Measurements from ENCODE around the gene PCP4L1.
"Not testable (repeated sequence)": the region's sequence is repeated elsewhere in the genome, so short reads cannot be mapped to it uniquely, and the experiment has no call there.

The PCP4L1 gene

DNA sequence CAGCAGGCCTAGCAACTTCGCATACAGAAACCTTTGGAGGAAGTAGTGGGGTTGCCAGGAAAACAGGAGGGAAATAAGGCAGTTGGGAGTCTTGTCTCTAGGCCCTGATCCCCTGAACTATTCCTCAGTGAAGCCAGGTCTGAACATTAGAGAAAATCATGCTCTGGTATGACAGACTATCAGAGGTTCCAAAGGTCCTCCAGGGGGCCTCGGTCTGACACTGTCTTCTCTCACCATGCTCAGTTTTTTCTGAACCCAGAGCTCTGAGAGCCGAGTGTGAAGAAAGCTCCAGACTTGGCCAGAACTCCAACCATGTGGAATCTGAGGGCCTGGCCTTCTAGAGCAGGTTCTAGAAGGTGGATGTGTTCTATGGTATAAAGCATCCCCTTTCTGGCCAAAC, 28.6 kb upstream of the PCP4L1 start:
- H3K36me3 ChIP-seq (ENCODE audit: control insufficient read depth in 2 of 2, insufficient read depth in 2 of 2, low read length in 2 of 2), result peaks cover 16 to 24% of the 10 kb centered on the region in 2 donors
- no peaks in the 10 kb centered on the region for H3K27me3 ChIP-seq (ENCODE audit: control insufficient read depth in 1 of 2, insufficient read depth in 2 of 2, low read length in 2 of 2)
- H3K9me3 ChIP-seq (ENCODE audit: control insufficient read depth in 2 of 2, low read length in 2 of 2), result no peaks in the 10 kb centered on the region
- H3K4me3 ChIP-seq (ENCODE audit: low read length in 2 of 2), result no peak overlapping the region
- H3K4me1 ChIP-seq (ENCODE audit: control insufficient read depth, insufficient read depth, low read length), result peaks cover 24% of the 10 kb centered on the region
- H3K27ac ChIP-seq (ENCODE audit: low read length), result no peak overlapping the region
- no peak overlapping the region for H3K9ac ChIP-seq (ENCODE audit: low read length in 2 of 2)

GRCh38 chr1:161230762-161231161, 27.8 kb upstream of the PCP4L1 start:
- Histone ChIP-seq H3K27me3 (ENCODE audit: control insufficient read depth in 1 of 2, insufficient read depth in 2 of 2, low read length in 2 of 2) (no peaks in the 10 kb centered on the region), H3K36me3 (ENCODE audit: control insufficient read depth in 2 of 2, insufficient read depth in 2 of 2, low read length in 2 of 2) (peaks cover 16 to 24% of the 10 kb centered on the region in 2 donors), H3K4me1 (ENCODE audit: control insufficient read depth, insufficient read depth, low read length) (peaks cover 19% of the 10 kb centered on the region), H3K9ac (ENCODE audit: low read length in 2 of 2) (no peak overlapping the region), H3K9me3 (ENCODE audit: control insufficient read depth in 2 of 2, low read length in 2 of 2) (no peaks in the 10 kb centered on the region), H3K4me3 (ENCODE audit: low read length in 2 of 2) (no peak overlapping the region), H3K27ac (ENCODE audit: low read length) (no peak overlapping the region)

DNA sequence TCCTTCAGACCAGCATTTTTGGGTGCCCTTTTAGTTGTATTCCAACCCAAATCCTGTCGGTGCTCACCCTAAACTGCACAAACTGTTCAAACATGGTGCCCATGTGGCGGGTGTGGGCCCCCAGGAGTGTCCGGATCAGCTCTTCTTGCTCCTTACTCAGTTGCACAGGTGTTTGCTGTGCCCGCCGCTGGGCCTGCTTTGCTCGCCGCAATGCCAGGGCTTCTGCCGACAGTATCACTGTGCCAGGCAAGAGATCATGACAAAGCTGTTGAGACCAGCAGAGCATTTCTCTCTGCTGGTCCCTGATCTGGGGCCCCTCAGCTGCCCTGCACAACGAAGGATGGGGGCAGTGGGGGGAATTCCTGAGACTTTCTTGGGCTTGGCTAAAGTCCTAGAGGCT, 25.4 kb upstream of the PCP4L1 start:
- Histone ChIP-seq H3K4me1 (ENCODE audit: control insufficient read depth, insufficient read depth, low read length) (no peaks in the 10 kb centered on the region), H3K9ac (ENCODE audit: low read length in 2 of 2) (no peak overlapping the region), H3K27ac (ENCODE audit: low read length) (no peak overlapping the region), H3K27me3 (ENCODE audit: control insufficient read depth in 1 of 2, insufficient read depth in 2 of 2, low read length in 2 of 2) (no peaks in the 10 kb centered on the region), H3K4me3 (ENCODE audit: low read length in 2 of 2) (no peak overlapping the region), H3K9me3 (ENCODE audit: control insufficient read depth in 2 of 2, low read length in 2 of 2) (no peaks in the 10 kb centered on the region), H3K36me3 (ENCODE audit: control insufficient read depth in 2 of 2, insufficient read depth in 2 of 2, low read length in 2 of 2) (peaks cover 16 to 23% of the 10 kb centered on the region in 2 donors)

DNA sequence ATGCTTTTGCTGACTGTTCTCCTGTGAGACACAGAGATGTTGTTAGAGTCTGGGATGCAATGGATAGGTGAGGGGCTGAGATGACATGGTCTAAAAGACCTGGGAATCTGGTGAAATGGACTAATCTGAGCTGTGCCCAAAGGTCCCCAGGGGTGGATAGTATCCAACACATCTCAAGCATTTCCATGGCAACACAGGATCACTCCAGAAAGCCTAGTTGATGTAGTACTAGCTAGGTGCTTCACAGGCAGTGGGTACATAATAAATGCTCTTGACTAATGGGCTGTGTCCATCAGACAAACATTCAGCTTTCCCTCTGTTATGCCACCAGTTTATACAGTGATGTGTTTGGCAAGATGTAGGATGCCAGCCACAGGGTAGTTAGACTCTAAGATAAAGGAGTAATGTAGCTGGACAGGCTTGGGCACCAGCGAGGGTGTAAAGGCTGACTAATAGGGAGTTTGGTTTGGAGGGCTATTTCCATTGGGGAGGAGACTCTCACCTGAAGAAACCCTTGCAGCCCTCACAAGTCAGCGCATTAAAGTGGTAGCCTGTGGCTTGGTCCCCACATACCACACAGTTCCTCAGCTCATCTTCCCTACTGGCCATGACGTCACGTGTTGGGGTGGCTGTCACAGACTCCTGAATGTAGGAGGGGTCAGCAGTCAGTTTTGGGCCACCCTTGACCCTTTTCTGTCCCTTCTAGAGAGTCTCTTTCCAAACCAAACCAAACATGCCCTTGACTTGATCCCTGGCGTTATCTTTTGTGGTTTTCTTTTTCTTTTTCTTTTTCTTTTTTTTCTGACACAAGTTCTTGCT, 22.4 kb upstream of the PCP4L1 start:
- peaks cover 0 to 3% of the 10 kb centered on the region in 2 donors for H3K27me3 ChIP-seq (ENCODE audit: control insufficient read depth in 1 of 2, insufficient read depth in 2 of 2, low read length in 2 of 2)
- H3K4me3 ChIP-seq (ENCODE audit: low read length in 2 of 2), result no peak overlapping the region
- no peaks in the 10 kb centered on the region for H3K9me3 ChIP-seq (ENCODE audit: control insufficient read depth in 2 of 2, low read length in 2 of 2)
- no peaks in the 10 kb centered on the region for H3K4me1 ChIP-seq (ENCODE audit: control insufficient read depth, insufficient read depth, low read length)
- no peak overlapping the region for H3K27ac ChIP-seq (ENCODE audit: low read length)
- H3K36me3 ChIP-seq (ENCODE audit: control insufficient read depth in 2 of 2, insufficient read depth in 2 of 2, low read length in 2 of 2), result no peaks in the 10 kb centered on the region
- no peak overlapping the region for H3K9ac ChIP-seq (ENCODE audit: low read length in 2 of 2)

- no peaks in the 10 kb centered on the region for H3K9me3 ChIP-seq (ENCODE audit: control insufficient read depth in 2 of 2, low read length in 2 of 2)
- H3K27ac ChIP-seq (ENCODE audit: low read length), result no peak within 1 kb of the TSS
- H3K4me3 ChIP-seq (ENCODE audit: low read length in 2 of 2), result no peak within 1 kb of the TSS
- H3K36me3 ChIP-seq (ENCODE audit: control insufficient read depth in 2 of 2, insufficient read depth in 2 of 2, low read length in 2 of 2), result no peaks in the 10 kb centered on the region
- peaks cover 0 to 5% of the 10 kb centered on the region in 2 donors for H3K27me3 ChIP-seq (ENCODE audit: control insufficient read depth in 1 of 2, insufficient read depth in 2 of 2, low read length in 2 of 2)
- H3K9ac ChIP-seq (ENCODE audit: low read length in 2 of 2), result no peak within 1 kb of the TSS
- no peaks in the 10 kb centered on the region for H3K4me1 ChIP-seq (ENCODE audit: control insufficient read depth, insufficient read depth, low read length)
Measured at GRCh38 chr1:161238039-161238473, 20.5 kb upstream of the PCP4L1 start, which contains the start of gene NR1I3. Gene NR1I3 (minus strand): TSS chr1:161238203. CDS start chr1:161236565, 1,638 bp downstream.

GRCh38 chr1:161241682-161242081, 16.9 kb upstream of the PCP4L1 start:
- no peaks in the 10 kb centered on the region for H3K4me1 ChIP-seq (ENCODE audit: control insufficient read depth, insufficient read depth, low read length)
- no peaks in the 10 kb centered on the region for H3K36me3 ChIP-seq (ENCODE audit: control insufficient read depth in 2 of 2, insufficient read depth in 2 of 2, low read length in 2 of 2)
- H3K9ac ChIP-seq (ENCODE audit: low read length in 2 of 2), result no peak overlapping the region
- no peak overlapping the region for H3K4me3 ChIP-seq (ENCODE audit: low read length in 2 of 2)
- H3K9me3 ChIP-seq (ENCODE audit: control insufficient read depth in 2 of 2, low read length in 2 of 2), result no peaks in the 10 kb centered on the region
- peaks cover 0 to 5% of the 10 kb centered on the region in 2 donors for H3K27me3 ChIP-seq (ENCODE audit: control insufficient read depth in 1 of 2, insufficient read depth in 2 of 2, low read length in 2 of 2)
- no peak overlapping the region for H3K27ac ChIP-seq (ENCODE audit: low read length)

GRCh38 chr1:161242313-161242712, 16.2 kb upstream of the PCP4L1 start:
- H3K4me3 ChIP-seq (ENCODE audit: low read length in 2 of 2), result no peak overlapping the region
- no peaks in the 10 kb centered on the region for H3K9me3 ChIP-seq (ENCODE audit: control insufficient read depth in 2 of 2, low read length in 2 of 2)
- H3K36me3 ChIP-seq (ENCODE audit: control insufficient read depth in 2 of 2, insufficient read depth in 2 of 2, low read length in 2 of 2), result no peaks in the 10 kb centered on the region
- peaks cover 0 to 5% of the 10 kb centered on the region in 2 donors for H3K27me3 ChIP-seq (ENCODE audit: control insufficient read depth in 1 of 2, insufficient read depth in 2 of 2, low read length in 2 of 2)
- no peak overlapping the region for H3K27ac ChIP-seq (ENCODE audit: low read length)
- H3K4me1 ChIP-seq (ENCODE audit: control insufficient read depth, insufficient read depth, low read length), result no peaks in the 10 kb centered on the region
- H3K9ac ChIP-seq (ENCODE audit: low read length in 2 of 2), result no peak overlapping the region

GRCh38 chr1:161244888-161245287, 13.7 kb upstream of the PCP4L1 start:
- H3K36me3 ChIP-seq (ENCODE audit: control insufficient read depth in 2 of 2, insufficient read depth in 2 of 2, low read length in 2 of 2), result no peaks in the 10 kb centered on the region
- no peak overlapping the region for H3K27ac ChIP-seq (ENCODE audit: low read length)
- no peaks in the 10 kb centered on the region for H3K9me3 ChIP-seq (ENCODE audit: control insufficient read depth in 2 of 2, low read length in 2 of 2)
- H3K27me3 ChIP-seq (ENCODE audit: control insufficient read depth in 1 of 2, insufficient read depth in 2 of 2, low read length in 2 of 2), result peaks cover 0 to 5% of the 10 kb centered on the region in 2 donors
- H3K4me1 ChIP-seq (ENCODE audit: control insufficient read depth, insufficient read depth, low read length), result no peaks in the 10 kb centered on the region
- no peak overlapping the region for H3K9ac ChIP-seq (ENCODE audit: low read length in 2 of 2)
- no peak overlapping the region for H3K4me3 ChIP-seq (ENCODE audit: low read length in 2 of 2)

DNA sequence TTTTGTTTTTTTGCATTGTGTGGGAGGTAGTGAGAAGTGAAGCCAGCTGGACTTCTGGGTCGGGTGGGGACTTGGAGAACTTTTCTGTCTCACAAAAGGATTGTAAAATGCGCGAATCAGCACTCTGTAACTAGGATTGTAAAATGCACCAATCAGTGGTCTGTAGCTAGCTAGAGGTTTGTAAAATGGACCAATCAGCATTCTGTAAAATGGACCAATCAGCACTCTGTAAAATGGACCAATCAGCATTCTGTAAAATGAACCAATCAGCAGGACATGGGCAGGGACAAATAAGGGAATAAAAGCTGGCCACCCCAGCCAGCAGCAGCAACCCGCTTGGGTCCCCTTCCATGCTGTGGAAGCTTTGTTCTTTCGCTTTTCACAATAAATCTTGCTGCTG, 8.4 kb upstream of the PCP4L1 start:
- H3K27ac ChIP-seq (ENCODE audit: low read length); H3K4me3 ChIP-seq (ENCODE audit: low read length in 2 of 2); H3K4me1 ChIP-seq (ENCODE audit: control insufficient read depth, insufficient read depth, low read length); H3K9me3 ChIP-seq (ENCODE audit: control insufficient read depth in 2 of 2, low read length in 2 of 2); H3K9ac ChIP-seq (ENCODE audit: low read length in 2 of 2); H3K27me3 ChIP-seq (ENCODE audit: control insufficient read depth in 1 of 2, insufficient read depth in 2 of 2, low read length in 2 of 2); H3K36me3 ChIP-seq (ENCODE audit: control insufficient read depth in 2 of 2, insufficient read depth in 2 of 2, low read length in 2 of 2): not testable (repeated sequence)

GRCh38 chr1:161250829-161251228, 7.7 kb upstream of the PCP4L1 start:
- H3K4me3 ChIP-seq (ENCODE audit: low read length in 2 of 2), result no peak overlapping the region
- H3K9me3 ChIP-seq (ENCODE audit: control insufficient read depth in 2 of 2, low read length in 2 of 2), result no peaks in the 10 kb centered on the region
- no peak overlapping the region for H3K9ac ChIP-seq (ENCODE audit: low read length in 2 of 2)
- H3K27me3 ChIP-seq (ENCODE audit: control insufficient read depth in 1 of 2, insufficient read depth in 2 of 2, low read length in 2 of 2), result no peaks in the 10 kb centered on the region
- H3K36me3 ChIP-seq (ENCODE audit: control insufficient read depth in 2 of 2, insufficient read depth in 2 of 2, low read length in 2 of 2), result no peaks in the 10 kb centered on the region
- no peaks in the 10 kb centered on the region for H3K4me1 ChIP-seq (ENCODE audit: control insufficient read depth, insufficient read depth, low read length)
- no peak overlapping the region for H3K27ac ChIP-seq (ENCODE audit: low read length)

GRCh38 chr1:161251579-161251978, 7.0 kb upstream of the PCP4L1 start:
- no peaks in the 10 kb centered on the region for H3K9me3 ChIP-seq (ENCODE audit: control insufficient read depth in 2 of 2, low read length in 2 of 2)
- H3K4me3 ChIP-seq (ENCODE audit: low read length in 2 of 2), result no peak overlapping the region
- no peaks in the 10 kb centered on the region for H3K27me3 ChIP-seq (ENCODE audit: control insufficient read depth in 1 of 2, insufficient read depth in 2 of 2, low read length in 2 of 2)
- H3K4me1 ChIP-seq (ENCODE audit: control insufficient read depth, insufficient read depth, low read length), result no peaks in the 10 kb centered on the region
- no peak overlapping the region for H3K9ac ChIP-seq (ENCODE audit: low read length in 2 of 2)
- no peak overlapping the region for H3K27ac ChIP-seq (ENCODE audit: low read length)
- H3K36me3 ChIP-seq (ENCODE audit: control insufficient read depth in 2 of 2, insufficient read depth in 2 of 2, low read length in 2 of 2), result no peaks in the 10 kb centered on the region
